Gastroesophageal sphincter (tissue), 3 donors: Measurements from ENCODE around the gene BEST4.

Source experiments
- EP300 ChIP-seq: sonication (generic); formaldehyde crosslinking; IDR thresholded peaks from one replicate; pipeline ENCODE4 v1.6.1; 2017; ENCODE audit warnings: antibody characterized with exemption, mild to moderate bottlenecking
- TF ChIP-seq, protein P1 (sequence below), 4 experiments: fragments of 200-600 bp in 2 of 4; fragments of 450-650 bp in 2 of 4; sonication (generic) in 1 of 4; IDR thresholded peaks; one replicate each; pipeline ENCODE4 v1.5.1; 2017 to 2019; ENCODE audit warnings: antibody characterized with exemption in 4 of 4, mild to moderate bottlenecking in 2 of 4, moderate library complexity in 2 of 4

DNA sequence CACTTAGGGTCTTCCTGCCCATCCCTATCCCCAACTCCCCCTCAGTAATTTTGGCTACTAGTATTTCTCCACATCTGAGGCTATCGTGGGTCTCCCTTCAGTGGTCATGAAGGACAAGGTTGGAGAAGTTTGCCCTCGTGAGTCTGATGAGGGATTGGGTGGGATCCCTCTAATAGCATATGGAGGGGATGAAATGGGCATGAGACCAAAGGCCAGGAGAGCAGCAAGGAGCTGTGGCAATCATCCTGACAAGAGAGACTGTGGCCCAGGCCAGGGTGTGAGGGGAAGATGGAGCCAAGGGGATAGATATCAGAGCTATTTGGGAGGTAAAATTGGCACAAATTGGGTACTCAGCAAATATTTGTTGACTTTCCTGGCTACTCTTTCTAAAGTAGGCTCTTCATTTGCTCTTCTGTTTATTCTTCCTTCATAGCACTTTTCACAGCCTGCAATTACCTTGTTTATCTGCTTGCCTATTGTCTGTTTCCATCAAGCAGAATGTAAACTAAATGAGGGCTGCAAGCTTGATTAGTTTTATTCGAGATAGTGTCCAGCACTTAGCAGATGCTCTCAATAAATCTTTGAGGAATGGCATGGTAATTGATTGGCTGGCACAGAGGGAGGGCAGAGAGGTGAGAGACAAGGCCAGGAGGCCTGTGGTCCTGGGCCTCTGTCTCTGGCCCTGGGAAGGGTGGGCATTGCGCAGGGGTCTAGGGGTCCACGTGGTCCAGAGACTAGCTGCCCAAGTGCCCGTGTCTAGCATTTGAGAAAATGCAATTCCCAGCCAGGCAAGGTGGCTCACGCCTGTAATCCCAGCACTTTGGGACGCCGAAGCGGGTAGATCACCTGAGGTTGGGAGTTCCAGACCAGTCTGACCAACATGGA, 10.8 kb upstream of the BEST4 start:
- TF ChIP-seq, protein P1, sequence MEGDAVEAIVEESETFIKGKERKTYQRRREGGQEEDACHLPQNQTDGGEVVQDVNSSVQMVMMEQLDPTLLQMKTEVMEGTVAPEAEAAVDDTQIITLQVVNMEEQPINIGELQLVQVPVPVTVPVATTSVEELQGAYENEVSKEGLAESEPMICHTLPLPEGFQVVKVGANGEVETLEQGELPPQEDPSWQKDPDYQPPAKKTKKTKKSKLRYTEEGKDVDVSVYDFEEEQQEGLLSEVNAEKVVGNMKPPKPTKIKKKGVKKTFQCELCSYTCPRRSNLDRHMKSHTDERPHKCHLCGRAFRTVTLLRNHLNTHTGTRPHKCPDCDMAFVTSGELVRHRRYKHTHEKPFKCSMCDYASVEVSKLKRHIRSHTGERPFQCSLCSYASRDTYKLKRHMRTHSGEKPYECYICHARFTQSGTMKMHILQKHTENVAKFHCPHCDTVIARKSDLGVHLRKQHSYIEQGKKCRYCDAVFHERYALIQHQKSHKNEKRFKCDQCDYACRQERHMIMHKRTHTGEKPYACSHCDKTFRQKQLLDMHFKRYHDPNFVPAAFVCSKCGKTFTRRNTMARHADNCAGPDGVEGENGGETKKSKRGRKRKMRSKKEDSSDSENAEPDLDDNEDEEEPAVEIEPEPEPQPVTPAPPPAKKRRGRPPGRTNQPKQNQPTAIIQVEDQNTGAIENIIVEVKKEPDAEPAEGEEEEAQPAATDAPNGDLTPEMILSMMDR (IDR thresholded peaks at IDR 0.05): no peak
- no peak for TF ChIP-seq EP300
